Activated naive CD4-positive, alpha-beta T cell treated with anti-CD3 and anti-CD28 coated beads for 36 hours (primary cell): Measurements from ENCODE around the gene CASP2. TPM values are rescaled to one million over a fixed set of nuclear protein-coding genes. Genes with fewer than 3 reads are reported as not detected.

Source experiments
- CTCF ChIA-PET: fragments of 350-600 bp; sonication (Branson Sonifier 250); formaldehyde crosslinking; loops from one replicate; lab custom pipeline; 2021; ENCODE audit warnings: antibody characterized with exemption; lab: Charles Lee
- DNase-seq: peaks from one replicate; pipeline ENCODE4 v3.0.0-alpha.2; 2020
- H3K27ac Mint-ChIP-seq: one replicate; pipeline ENCODE4 v1.8.0; 2021; ENCODE audit warnings: mild to moderate bottlenecking, mixed read lengths
- H3K27me3 Mint-ChIP-seq: one replicate; pipeline ENCODE4 v1.8.0; 2021; ENCODE audit warnings: low read depth, mixed read lengths
- H3K36me3 Mint-ChIP-seq: one replicate; pipeline ENCODE4 v1.8.0; 2021; ENCODE audit warnings: low read depth, mixed read lengths
- H3K4me1 Mint-ChIP-seq: one replicate; pipeline ENCODE4 v1.8.0; 2021; ENCODE audit warnings: low read depth, mixed read lengths
- H3K4me3 Mint-ChIP-seq: one replicate; pipeline ENCODE4 v1.8.0; 2021; ENCODE audit warnings: mild to moderate bottlenecking, moderate library complexity, mixed read lengths
- H3K9me3 Mint-ChIP-seq: one replicate; pipeline ENCODE4 v1.8.0; 2021; ENCODE audit warnings: mixed read lengths
- intact Hi-C: fragments of 100-400 bp; cut with micrococcal nuclease; formaldehyde crosslinking; loops from one replicate; pipeline ENCODE4 v1.15.1; 2023
- total RNA-seq, 2 experiments: library from RNA; stranded (reverse); gene quantifications; one replicate each; pipeline ENCODE4 v1.2.3, GENCODE V29; 2021

CASP2 gene
- total RNA-seq, 2 experiments from 2014 or later, result 116 to 124 TPM

DNA sequence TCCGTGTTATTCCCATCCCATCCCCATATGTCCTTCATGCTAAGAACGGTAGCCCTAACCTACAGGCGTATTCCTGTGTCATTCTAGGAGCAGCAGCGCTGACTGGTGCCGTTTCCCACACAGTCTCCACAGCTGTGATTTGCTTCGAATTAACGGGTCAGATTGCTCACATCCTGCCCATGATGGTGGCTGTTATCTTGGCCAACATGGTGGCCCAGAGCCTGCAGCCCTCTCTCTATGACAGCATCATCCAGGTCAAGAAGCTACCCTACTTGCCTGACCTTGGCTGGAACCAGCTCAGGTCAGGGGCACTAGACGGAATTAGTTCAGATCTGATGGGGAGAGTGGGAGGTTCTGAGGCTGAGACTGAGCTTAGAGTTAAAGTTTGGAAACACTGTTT is 53.7 kb downstream of the CASP2 start:
- DNase-seq, result no peak
- CTCF ChIA-PET, result interaction anchor here (0.6 to 4.1 kb wide), 4 partner anchors 27 to 102 kb away, joined by 3 to 23 read pairs (median 4); no protein-coding TSS in a partner anchor
- H3K9me3 Mint-ChIP-seq, result no peaks in the 10 kb centered on the region
- no peak overlapping the region for H3K4me3 Mint-ChIP-seq
- H3K36me3 Mint-ChIP-seq, result no peaks in the 10 kb centered on the region
- H3K4me1 Mint-ChIP-seq, result peaks cover 8% of the 10 kb centered on the region
- no peak overlapping the region for H3K27ac Mint-ChIP-seq
- H3K27me3 Mint-ChIP-seq, result peaks cover 3% of the 10 kb centered on the region
- intact Hi-C loops, result no loop called here

DNA sequence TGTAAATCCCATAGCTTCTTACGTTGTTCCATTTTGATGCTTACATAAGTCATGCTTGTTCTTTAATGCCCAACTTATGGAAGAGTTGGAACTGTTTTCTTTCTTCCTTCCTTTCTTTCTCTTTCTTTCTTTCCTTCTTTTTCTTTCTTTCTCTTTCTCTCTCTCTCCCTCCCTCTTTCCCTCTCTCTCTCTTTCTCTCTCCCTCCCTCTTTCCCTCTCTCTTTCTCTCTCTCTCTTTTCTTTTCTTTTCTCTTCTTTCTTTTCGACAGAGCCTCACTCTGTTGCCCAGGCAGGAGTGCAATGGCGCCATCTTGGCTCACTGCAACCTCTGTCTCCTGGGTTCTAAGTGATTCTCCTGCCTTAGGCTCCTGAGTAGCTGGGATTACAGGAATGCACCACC is 55.4 kb downstream of the CASP2 start:
- H3K36me3 Mint-ChIP-seq, result no peaks in the 10 kb centered on the region
- no peak for DNase-seq
- CTCF ChIA-PET, result interaction anchor here (0.5 to 4.1 kb wide), 3 partner anchors 10 to 103 kb away, joined by 3 to 23 read pairs (median 3); partner anchors contain the start of gene EPHA1
- no peaks in the 10 kb centered on the region for H3K9me3 Mint-ChIP-seq
- intact Hi-C loops, result no loop called here
- H3K27ac Mint-ChIP-seq, result no peak overlapping the region
- peaks cover 8% of the 10 kb centered on the region for H3K4me1 Mint-ChIP-seq
- H3K27me3 Mint-ChIP-seq, result peaks cover 2% of the 10 kb centered on the region
- H3K4me3 Mint-ChIP-seq, result no peak overlapping the region

DNA sequence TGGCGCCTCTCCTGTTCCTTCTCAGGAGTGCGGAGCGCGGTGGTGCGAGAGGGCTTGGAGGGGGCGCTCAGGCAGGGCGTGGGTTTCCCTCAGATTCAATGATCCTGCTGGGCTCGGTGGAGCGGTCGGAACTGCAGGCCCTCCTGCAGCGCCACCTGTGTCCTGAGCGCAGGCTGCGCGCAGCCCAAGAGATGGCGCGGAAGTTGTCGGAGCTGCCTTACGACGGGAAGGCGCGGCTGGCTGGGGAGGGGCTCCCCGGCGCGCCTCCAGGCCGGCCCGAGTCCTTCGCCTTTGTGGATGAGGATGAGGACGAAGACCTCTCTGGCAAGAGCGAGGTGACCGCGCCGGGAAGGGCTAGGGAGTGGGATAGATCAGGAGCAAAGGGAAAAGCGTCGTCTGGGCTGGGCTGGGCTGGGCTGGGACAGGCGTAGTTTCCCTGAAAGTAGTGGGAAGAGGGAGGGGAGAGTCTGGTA is 57.3 kb downstream of the CASP2 start:
- CTCF ChIA-PET, result interaction anchor here (0.5 to 4.1 kb wide), 18 partner anchors 10 to 546 kb away, joined by 3 to 23 read pairs (median 4); no protein-coding TSS in a partner anchor
- H3K4me3 Mint-ChIP-seq, result peak overlapping the region; percentile 72
- H3K27ac Mint-ChIP-seq, result no peak overlapping the region
- peak; percentile 78 for DNase-seq
- no peaks in the 10 kb centered on the region for H3K36me3 Mint-ChIP-seq
- no peaks in the 10 kb centered on the region for H3K9me3 Mint-ChIP-seq
- intact Hi-C loops, result loop anchor here (1.0 to 2.0 kb wide), 3 partner anchors 17 to 71 kb away; partner anchors contain the start of genes FAM131B and ZYX
- H3K27me3 Mint-ChIP-seq, result peaks cover 2% of the 10 kb centered on the region
- H3K4me1 Mint-ChIP-seq, result peaks cover 8% of the 10 kb centered on the region

DNA sequence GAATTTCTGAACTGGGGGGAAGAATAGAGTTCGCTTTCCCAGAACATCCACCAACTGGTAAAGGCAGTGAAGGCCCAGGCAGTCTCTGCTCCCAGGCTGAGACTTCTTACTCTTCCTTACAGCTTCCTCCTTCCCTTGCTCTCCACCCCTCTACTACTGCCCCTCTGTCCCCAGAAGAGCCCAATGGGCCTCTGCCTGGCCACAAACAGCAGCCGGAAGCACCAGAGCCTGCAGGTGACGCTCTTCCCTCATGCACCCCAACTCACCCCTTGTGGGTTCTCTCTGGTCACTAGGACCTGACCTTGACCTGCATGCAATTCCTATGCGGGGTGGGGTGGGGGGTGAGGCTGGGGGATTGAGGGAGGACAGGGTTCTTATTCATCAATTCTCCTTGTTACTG is 57.9 kb downstream of the CASP2 start:
- no peaks in the 10 kb centered on the region for H3K9me3 Mint-ChIP-seq
- CTCF ChIA-PET, result interaction anchor here (0.5 to 4.1 kb wide), 16 partner anchors 10 to 546 kb away, joined by 3 to 23 read pairs (median 4); no protein-coding TSS in a partner anchor
- no peak for DNase-seq
- peak overlapping the region; percentile 72 for H3K4me3 Mint-ChIP-seq
- intact Hi-C loops, result loop anchor here (2.0 kb wide), 1 partner anchor 13 kb away; no protein-coding TSS in a partner anchor
- H3K4me1 Mint-ChIP-seq, result peaks cover 8% of the 10 kb centered on the region
- H3K27me3 Mint-ChIP-seq, result peaks cover 2% of the 10 kb centered on the region
- H3K27ac Mint-ChIP-seq, result no peak overlapping the region
- H3K36me3 Mint-ChIP-seq, result no peaks in the 10 kb centered on the region

GRCh38 chr7:143347950-143348349 is 59.8 kb downstream of the CASP2 start:
- Mint-ChIP-seq H3K9me3 (no peaks in the 10 kb centered on the region), H3K27me3 (peaks cover 2% of the 10 kb centered on the region), H3K4me1 (peaks cover 8% of the 10 kb centered on the region), H3K4me3 (no peak overlapping the region), H3K36me3 (no peaks in the 10 kb centered on the region), H3K27ac (no peak overlapping the region)
- intact Hi-C loops, result loop anchor here (2.0 kb wide), 1 partner anchor 15 kb away; no protein-coding TSS in a partner anchor
- DNase-seq, result no peak
- CTCF ChIA-PET, result interaction anchor here (0.8 to 1.9 kb wide), 2 partner anchors 12 to 107 kb away, joined by 3 to 7 read pairs; no protein-coding TSS in a partner anchor

DNA sequence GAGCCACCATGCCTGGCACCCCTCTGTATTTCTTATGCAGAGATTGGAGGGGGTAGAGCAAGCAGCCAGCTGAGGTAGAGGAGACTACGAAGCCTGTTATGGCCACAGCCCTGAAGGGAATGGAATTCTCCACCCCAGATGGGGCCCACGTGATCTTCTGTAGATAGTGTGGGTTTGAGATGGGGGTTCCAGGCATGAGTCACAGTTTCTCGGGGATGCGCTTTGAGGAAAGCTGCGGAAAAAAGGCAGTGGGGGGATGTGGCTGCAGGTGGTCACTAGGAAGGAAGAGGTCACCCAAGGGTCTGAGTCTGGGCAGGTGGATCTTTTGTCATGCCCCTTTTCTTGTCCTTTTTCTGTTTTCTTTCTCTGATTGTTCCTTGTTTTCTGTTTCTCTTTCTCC is 62.9 kb downstream of the CASP2 start:
- DNase-seq, result no peak
- Mint-ChIP-seq H3K4me3 (no peak overlapping the region), H3K27me3 (peaks cover 2% of the 10 kb centered on the region), H3K36me3 (no peaks in the 10 kb centered on the region), H3K4me1 (no peaks in the 10 kb centered on the region), H3K27ac (no peak overlapping the region), H3K9me3 (no peaks in the 10 kb centered on the region)
- intact Hi-C loops, result no loop called here
- CTCF ChIA-PET, result no interaction called here

GRCh38 chr7:143351574-143351973 is 63.4 kb downstream of the CASP2 start:
- intact Hi-C loops, result no loop called here
- CTCF ChIA-PET, result no interaction called here
- Mint-ChIP-seq H3K36me3 (no peaks in the 10 kb centered on the region), H3K9me3 (no peaks in the 10 kb centered on the region), H3K27me3 (peaks cover 2% of the 10 kb centered on the region), H3K4me3 (no peak overlapping the region), H3K4me1 (no peaks in the 10 kb centered on the region), H3K27ac (no peak overlapping the region)
- no peak for DNase-seq

GRCh38 chr7:143352531-143353002 is 64.4 kb downstream of the CASP2 start:
- intact Hi-C loops, result no loop called here
- H3K4me3 Mint-ChIP-seq, result no peak overlapping the region
- H3K27me3 Mint-ChIP-seq, result no peaks in the 10 kb centered on the region
- no peak for DNase-seq
- H3K36me3 Mint-ChIP-seq, result no peaks in the 10 kb centered on the region
- H3K9me3 Mint-ChIP-seq, result no peaks in the 10 kb centered on the region
- CTCF ChIA-PET, result no interaction called here
- no peak overlapping the region for H3K27ac Mint-ChIP-seq
- no peaks in the 10 kb centered on the region for H3K4me1 Mint-ChIP-seq

GRCh38 chr7:143354376-143354775 is 66.2 kb downstream of the CASP2 start:
- no peaks in the 10 kb centered on the region for H3K9me3 Mint-ChIP-seq
- H3K4me1 Mint-ChIP-seq, result no peaks in the 10 kb centered on the region
- CTCF ChIA-PET, result interaction anchor here (1.1 to 1.2 kb wide), 2 partner anchors 55 to 114 kb away, joined by 3 to 4 read pairs; no protein-coding TSS in a partner anchor

DNA sequence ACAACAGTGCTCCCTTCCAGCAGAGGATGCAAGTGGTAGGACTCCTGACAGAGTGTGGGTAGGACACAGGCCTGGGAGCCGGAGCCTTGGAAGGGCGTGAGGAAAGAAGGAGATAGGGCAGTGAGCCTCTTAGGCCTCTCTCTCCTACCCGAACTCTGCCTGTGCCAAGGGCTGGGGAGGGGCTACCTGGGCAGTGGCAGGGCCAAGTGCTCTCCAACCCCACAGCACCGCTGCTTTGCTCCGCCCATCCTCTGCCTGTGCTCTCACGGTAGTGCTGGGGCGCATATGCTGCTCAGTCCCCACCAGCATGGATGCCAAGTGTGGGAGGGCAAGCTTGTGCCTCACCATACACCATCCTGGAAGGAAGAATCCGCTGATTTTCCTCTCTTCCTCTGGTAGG is 66.8 kb downstream of the CASP2 start:
- Mint-ChIP-seq H3K4me1 (no peaks in the 10 kb centered on the region), H3K27me3 (no peaks in the 10 kb centered on the region), H3K36me3 (no peaks in the 10 kb centered on the region), H3K27ac (no peak overlapping the region), H3K4me3 (no peak overlapping the region), H3K9me3 (no peaks in the 10 kb centered on the region)
- intact Hi-C loops, result no loop called here
- no peak for DNase-seq
- CTCF ChIA-PET, result interaction anchor here (1.1 to 1.8 kb wide), 2 partner anchors 10 to 114 kb away, joined by 4 to 6 read pairs; no protein-coding TSS in a partner anchor

More at GRCh38 chr7:143354376-143354775, 66.2 kb downstream of the CASP2 start:
- Mint-ChIP-seq H3K27me3 (no peaks in the 10 kb centered on the region), H3K36me3 (no peaks in the 10 kb centered on the region), H3K4me3 (no peak overlapping the region), H3K27ac (no peak overlapping the region)
- intact Hi-C loops, result no loop called here
- no peak for DNase-seq

- Mint-ChIP-seq H3K4me1 (no peaks in the 10 kb centered on the region), H3K27ac (no peak overlapping the region), H3K36me3 (no peaks in the 10 kb centered on the region), H3K9me3 (no peaks in the 10 kb centered on the region), H3K27me3 (peaks cover 2% of the 10 kb centered on the region), H3K4me3 (no peak overlapping the region)
- DNase-seq, result no peak
- CTCF ChIA-PET, result interaction anchor here (0.7 to 1.8 kb wide), 6 partner anchors 10 to 115 kb away, joined by 3 to 6 read pairs (median 4); no protein-coding TSS in a partner anchor
- intact Hi-C loops, result no loop called here
These were observed 67.6 kb downstream of the CASP2 start for GRCh38 chr7:143355450-143356385.
